ENCODE data around the gene LILRA6. TPM values are rescaled to one million over a fixed set of nuclear protein-coding genes. Genes with fewer than 3 reads are reported as not detected.

The LILRA6 gene
- total and polyA plus RNA-seq, 2 of the 13 experiments (the other 11 are each of a cell fraction or from before 2014, with no cell fraction given) = not detected

- Histone ChIP-seq H3K27me3 (ENCODE audit: control insufficient read depth in 1 of 2, insufficient read depth in 2 of 2, low read length in 2 of 2) (no peaks in the 10 kb centered on the region), H3K9ac (ENCODE audit: insufficient read depth, low read depth, low read length) (peak overlapping the region; percentile 79), H3K4me3 (replicated peaks in 1 of 3; ENCODE audit: insufficient read depth in 1 of 3, low read depth in 2 of 3, low read length in 3 of 3) (peak overlapping the region; percentile 73 to 88 (median 74)), H3K4me1 (ENCODE audit: insufficient read depth, low read length) (peaks cover 40% of the 10 kb centered on the region), H2AFZ (ENCODE audit: low read length) (no peak overlapping the region), H3K36me3 (replicated peaks in 1 of 2; ENCODE audit: control insufficient read depth in 1 of 2, insufficient read depth in 2 of 2, low read length in 2 of 2) (peaks cover 3 to 17% of the 10 kb centered on the region in 2 experiments; a peak in 4 of 5 replicates), H3K9me3 (ENCODE audit: low read length) (no peaks in the 10 kb centered on the region), H3K27ac (ENCODE audit: extremely low read length, insufficient read depth, low read length) (peak overlapping the region; percentile 96), H3K79me2 (ENCODE audit: insufficient read depth, low read length) (peaks cover 25% of the 10 kb centered on the region), H4K20me1 (ENCODE audit: insufficient read depth, low read length) (no peaks in the 10 kb centered on the region), H3K4me2 (ENCODE audit: low read depth, low read length) (peak overlapping the region; percentile 95)
- no peak for ATAC-seq
- intact Hi-C loops (cut with micrococcal nuclease; ENCODE audit: unreplicated experiment) (no loop called here), in situ Hi-C loops (cut with HindIII; ENCODE audit: extremely low pct_ligation_motif_present, low pct_unique_long_range_greater_than_20kb) (no loop called here)
- no peak for FAIRE-seq
- TSS peak; percentile 48 for BruUV-seq (replicated peaks)
- ChIA-PET POLR2A (interaction anchor here (1.2 to 4.9 kb wide), 10 partner anchors 14 to 260 kb away, joined by 3 to 306 read pairs (median 12); partner anchors contain the start of genes CNOT3, LENG1, PRPF31 and RPS9), CTCF (ENCODE audit: low intra/inter-chr PET ratio, low total read pairs) (interaction anchor here (2.0 kb wide), 1 partner anchor 43 kb away, joined by 7 read pairs; no protein-coding TSS in a partner anchor)
- WGBS (ENCODE audit: low lambda C conversion rate) = 55% methylated on average over 10 of the region's 12 CpGs
- no peak for DNase-seq (ENCODE audit: low spot score)
- TF ChIP-seq KDM2A (CRISPR knock-in tag; IDR thresholded peaks at IDR 0.05; ENCODE audit: borderline replicate concordance, low read depth) (0 out of 2 replicates have a peak, but pooled peaks have one; percentile 7), ZNF550 (CRISPR knock-in tag; IDR thresholded peaks at IDR 0.05; ENCODE audit: borderline replicate concordance) (no peak), TAF1 (CRISPR knock-in tag; IDR thresholded peaks at IDR 0.05) (no peak), AFF4 (CRISPR knock-in tag; IDR thresholded peaks at IDR 0.05) (no peak), ZNF75D (CRISPR knock-in tag; IDR thresholded peaks at IDR 0.05; ENCODE audit: borderline replicate concordance) (no peak), KMT2A (CRISPR knock-in tag; IDR thresholded peaks at IDR 0.05) (no peak), THYN1 (CRISPR knock-in tag; IDR thresholded peaks at IDR 0.05; ENCODE audit: borderline replicate concordance, low read depth) (no peak), KAT2B (IDR thresholded peaks at IDR 0.05; ENCODE audit: borderline replicate concordance, low read depth, low read length) (no peak), TMF1 (CRISPR knock-in tag; IDR thresholded peaks at IDR 0.05; ENCODE audit: low read depth) (no peak), BCLAF1 (IDR thresholded peaks at IDR 0.05) (no peak), SAP130 (CRISPR knock-in tag; IDR thresholded peaks at IDR 0.05; ENCODE audit: low read depth) (no peak), NFKBIZ (CRISPR knock-in tag; IDR thresholded peaks at IDR 0.05) (no peak), PLRG1 (conservative IDR thresholded peaks at IDR 0.05) (no peak), PATZ1 (CRISPR knock-in tag; IDR thresholded peaks at IDR 0.05) (peak; percentile 53)
These were observed 54.2 kb downstream of the LILRA6 start for GRCh38 chr19:54188215-54188871.

All from HepG2 (cell line).